DOHH2 (cell line): ENCODE results near the gene FAM174B.

Experiments
- H3F3A ChIP-seq: fragments of 200-600 bp; sonication (generic), shearing (Covaris generic); 2 replicates; pipeline ENCODE4 v1.6.0; 2016; ENCODE audit warnings: antibody characterized with exemption, mild to moderate bottlenecking; ENCODE audit not compliant: control insufficient read depth, insufficient read depth
- H3K27ac ChIP-seq: fragments of 200-600 bp; sonication (generic); 2 replicates; pipeline ENCODE4 v1.5.1; 2014; ENCODE audit warnings: low read depth, mild to moderate bottlenecking, low read length, moderate library complexity
- H3K27me3 ChIP-seq: fragments of 200-600 bp; sonication (generic); 2 replicates; pipeline ENCODE4 v1.6.1; 2014; ENCODE audit warnings: mild to moderate bottlenecking, low read length, mixed read lengths; ENCODE audit not compliant: control insufficient read depth
- H3K36me3 ChIP-seq: fragments of 200-600 bp; sonication (generic); 2 replicates; pipeline ENCODE4 v1.6.1; 2014; ENCODE audit warnings: mild to moderate bottlenecking, low read length, moderate library complexity, mixed read lengths; ENCODE audit not compliant: control insufficient read depth
- H3K4me1 ChIP-seq: fragments of 200-600 bp; sonication (generic); 2 replicates; pipeline ENCODE4 v1.6.1; 2014; ENCODE audit warnings: mild to moderate bottlenecking, low read length, mixed read lengths; ENCODE audit not compliant: control insufficient read depth
- H3K4me2 ChIP-seq: fragments of 200-600 bp; sonication (generic); 2 replicates; pipeline ENCODE4 v1.6.0; 2014; ENCODE audit warnings: mild to moderate bottlenecking, low read length, moderate library complexity
- H3K4me3 ChIP-seq: fragments of 200-600 bp; sonication (generic); 2 replicates; pipeline ENCODE4 v1.5.1; 2014; ENCODE audit warnings: mild to moderate bottlenecking, low read length, mixed read lengths
- H3K79me2 ChIP-seq: fragments of 200-600 bp; sonication (generic); 2 replicates; pipeline ENCODE4 v1.6.1; 2014; ENCODE audit warnings: mild to moderate bottlenecking, low read length, mixed read lengths; ENCODE audit not compliant: control insufficient read depth
- H3K9me2 ChIP-seq: fragments of 200-600 bp; sonication (generic); replicated peaks from 2 replicates; pipeline ENCODE4 v1.6.1; 2014; ENCODE audit warnings: mild to moderate bottlenecking, low read length, mixed read lengths; ENCODE audit not compliant: control insufficient read depth
- H3K9me3 ChIP-seq: fragments of 200-600 bp; sonication (generic); 2 replicates; pipeline ENCODE4 v1.6.1; 2014; ENCODE audit warnings: antibody characterized with exemption, low read length, mixed read lengths; ENCODE audit not compliant: control insufficient read depth, insufficient read depth
- H4K20me1 ChIP-seq: fragments of 200-600 bp; sonication (generic); 2 replicates; pipeline ENCODE4 v1.6.0; 2014; ENCODE audit warnings: low read depth, mild to moderate bottlenecking, antibody characterized with exemption, low read length, moderate library complexity; ENCODE audit not compliant: control insufficient read depth, insufficient read depth
- EZH2phosphoT487 ChIP-seq: fragments of 200-600 bp; sonication (generic); IDR thresholded peaks from 2 replicates; pipeline ENCODE4 v1.6.1; 2017; ENCODE audit warnings: borderline replicate concordance, mild to moderate bottlenecking, antibody characterized with exemption, low read length, moderate library complexity, mixed read lengths
- TF ChIP-seq, protein P1 (sequence below): fragments of 200-600 bp; sonication (generic); IDR thresholded peaks from one replicate; pipeline ENCODE4 v1.5.1; 2014; ENCODE audit warnings: antibody characterized with exemption, mild to moderate bottlenecking, low read depth, low read length; ENCODE audit not compliant: poor library complexity, severe bottlenecking

The FAM174B gene

DNA sequence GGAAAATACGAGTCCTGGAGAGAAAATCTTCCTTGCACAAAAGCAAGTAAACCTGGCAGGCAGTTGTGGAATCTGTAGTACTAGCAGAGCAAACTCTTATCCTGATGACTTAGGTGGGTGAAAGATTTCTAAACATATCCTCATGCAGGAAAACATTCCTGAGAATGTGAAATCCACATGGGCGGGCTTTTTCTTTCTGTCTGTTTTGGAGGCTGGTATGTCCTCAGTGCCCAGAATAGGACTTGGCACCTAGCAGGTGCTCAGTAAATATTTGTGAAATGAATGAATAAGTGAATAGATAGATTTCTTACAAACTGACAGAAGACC is 53.3 kb downstream of the FAM174B start:
- Histone ChIP-seq H3K27ac (no peak overlapping the region), H3K27me3 (no peaks in the 10 kb centered on the region), H3K4me1 (no peaks in the 10 kb centered on the region), H3K4me2 (no peak overlapping the region), H3K4me3 (no peak overlapping the region), H3K79me2 (no peaks in the 10 kb centered on the region), H3K9me3 (no peaks in the 10 kb centered on the region), H3F3A (no peaks in the 10 kb centered on the region), H4K20me1 (no peaks in the 10 kb centered on the region), H3K36me3 (no peaks in the 10 kb centered on the region), H3K9me2 (no peaks in the 10 kb centered on the region)
- TF ChIP-seq EZH2phosphoT487 = no peak
- TF ChIP-seq, protein P1, sequence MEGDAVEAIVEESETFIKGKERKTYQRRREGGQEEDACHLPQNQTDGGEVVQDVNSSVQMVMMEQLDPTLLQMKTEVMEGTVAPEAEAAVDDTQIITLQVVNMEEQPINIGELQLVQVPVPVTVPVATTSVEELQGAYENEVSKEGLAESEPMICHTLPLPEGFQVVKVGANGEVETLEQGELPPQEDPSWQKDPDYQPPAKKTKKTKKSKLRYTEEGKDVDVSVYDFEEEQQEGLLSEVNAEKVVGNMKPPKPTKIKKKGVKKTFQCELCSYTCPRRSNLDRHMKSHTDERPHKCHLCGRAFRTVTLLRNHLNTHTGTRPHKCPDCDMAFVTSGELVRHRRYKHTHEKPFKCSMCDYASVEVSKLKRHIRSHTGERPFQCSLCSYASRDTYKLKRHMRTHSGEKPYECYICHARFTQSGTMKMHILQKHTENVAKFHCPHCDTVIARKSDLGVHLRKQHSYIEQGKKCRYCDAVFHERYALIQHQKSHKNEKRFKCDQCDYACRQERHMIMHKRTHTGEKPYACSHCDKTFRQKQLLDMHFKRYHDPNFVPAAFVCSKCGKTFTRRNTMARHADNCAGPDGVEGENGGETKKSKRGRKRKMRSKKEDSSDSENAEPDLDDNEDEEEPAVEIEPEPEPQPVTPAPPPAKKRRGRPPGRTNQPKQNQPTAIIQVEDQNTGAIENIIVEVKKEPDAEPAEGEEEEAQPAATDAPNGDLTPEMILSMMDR = no peak

DNA sequence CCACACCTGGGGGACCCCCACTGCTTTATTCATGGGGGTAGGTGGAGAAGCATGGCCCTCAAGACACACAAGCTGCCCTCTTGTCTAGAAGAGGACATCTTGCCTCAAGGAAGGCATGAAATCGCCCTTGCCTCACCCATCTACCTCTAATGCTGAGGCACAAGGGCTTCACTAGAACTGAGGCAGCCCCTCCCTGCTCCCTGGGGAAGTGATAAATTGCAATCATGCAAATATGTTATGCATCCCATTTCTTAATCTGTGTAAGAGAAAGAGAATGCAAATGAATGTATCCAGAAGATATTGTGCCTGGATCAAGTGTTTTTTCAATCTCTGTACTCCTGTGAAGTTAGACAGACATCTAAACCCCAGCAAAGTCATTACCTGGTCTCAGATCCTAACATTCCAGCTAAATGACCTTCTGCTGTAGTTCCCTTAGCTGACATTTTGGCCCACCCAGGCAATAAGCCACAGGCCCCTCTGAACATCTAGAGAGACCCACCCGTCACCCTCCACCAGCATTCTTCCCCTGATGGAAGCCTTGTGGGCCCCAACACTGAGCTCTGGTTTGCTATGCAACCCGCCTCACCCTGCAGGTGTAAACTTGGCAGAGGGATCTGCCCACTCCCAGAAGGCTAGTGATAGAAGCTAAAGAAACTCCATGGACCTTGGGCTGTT is 53.8 kb downstream of the FAM174B start:
- Histone ChIP-seq H3K9me2 (no peaks in the 10 kb centered on the region), H3K36me3 (no peaks in the 10 kb centered on the region), H3F3A (no peaks in the 10 kb centered on the region), H3K4me3 (no peak overlapping the region), H3K4me1 (no peaks in the 10 kb centered on the region), H3K79me2 (no peaks in the 10 kb centered on the region), H3K4me2 (no peak overlapping the region), H4K20me1 (no peaks in the 10 kb centered on the region), H3K27ac (no peak overlapping the region), H3K27me3 (no peaks in the 10 kb centered on the region), H3K9me3 (no peaks in the 10 kb centered on the region)
- TF ChIP-seq, protein P1 = no peak
- TF ChIP-seq EZH2phosphoT487 = no peak

GRCh38 chr15:92600856-92601255 is 54.7 kb downstream of the FAM174B start:
- TF ChIP-seq, protein P1 = no peak
- TF ChIP-seq EZH2phosphoT487 = no peak
- H3K27ac ChIP-seq = no peak overlapping the region

More at GRCh38 chr15:92600856-92601255, 54.7 kb downstream of the FAM174B start:
- H3K4me1 ChIP-seq = no peaks in the 10 kb centered on the region
- H3K4me3 ChIP-seq = no peak overlapping the region
- no peak overlapping the region for H3K4me2 ChIP-seq
- no peaks in the 10 kb centered on the region for H3K9me3 ChIP-seq
- H3K27me3 ChIP-seq = no peaks in the 10 kb centered on the region
- H4K20me1 ChIP-seq = no peaks in the 10 kb centered on the region
- H3K36me3 ChIP-seq = no peaks in the 10 kb centered on the region
- no peaks in the 10 kb centered on the region for H3K9me2 ChIP-seq
- H3K79me2 ChIP-seq = no peaks in the 10 kb centered on the region
- no peaks in the 10 kb centered on the region for H3F3A ChIP-seq
